Lung (tissue), 12 donors: ENCODE results near the gene GSC2. TPM values are rescaled to one million over a fixed set of nuclear protein-coding genes. Genes with fewer than 3 reads are reported as not detected.

ENCODE experiments used
- ATAC-seq: fragments of 200-7000 bp; cut with Tn5 transposase; one replicate; pipeline ENCODE4 v1.9.1; 2020; ENCODE audit warnings: moderate number of reproducible peaks; ENCODE audit not compliant: insufficient read depth, low FRiP score
- DNase-seq, 3 donors: peaks; one replicate each; pipeline ENCODE4 v3.0.0-alpha.2; 2013 to 2017
- H3K27ac ChIP-seq, 2 donors: one replicate each; pipeline ENCODE4 v1.5.1; 2013; ENCODE audit warnings: mild to moderate bottlenecking in 2 of 2, moderate library complexity in 2 of 2, control low read depth in 1 of 2, inconsistent platforms in 1 of 2, low read depth in 1 of 2, low read length in 1 of 2
- H3K27me3 ChIP-seq, 3 donors: one replicate each; pipeline ENCODE4 v1.5.1; 2013; ENCODE audit warnings: low read length in 2 of 3; ENCODE audit not compliant: control insufficient read depth in 3 of 3, insufficient read depth in 3 of 3
- H3K36me3 ChIP-seq, 4 donors: one replicate each; pipeline ENCODE4 v1.5.1; 2013; ENCODE audit warnings: low read length in 4 of 4, mild to moderate bottlenecking in 1 of 4, moderate library complexity in 1 of 4; ENCODE audit not compliant: control insufficient read depth in 4 of 4, insufficient read depth in 4 of 4
- H3K4me1 ChIP-seq, 5 donors: one replicate each; pipeline ENCODE4 v1.5.1; 2013; ENCODE audit warnings: low read length in 5 of 5, mild to moderate bottlenecking in 2 of 5, moderate library complexity in 1 of 5; ENCODE audit not compliant: control insufficient read depth in 5 of 5, insufficient read depth in 5 of 5
- H3K4me3 ChIP-seq: one replicate; pipeline ENCODE4 v1.5.1; 2013; ENCODE audit warnings: mild to moderate bottlenecking, control low read depth, moderate library complexity
- H3K9ac ChIP-seq, 2 donors: one replicate each; pipeline ENCODE4 v1.5.1; 2013; ENCODE audit warnings: low read length in 2 of 2, control low read depth in 1 of 2; ENCODE audit not compliant: insufficient read depth in 1 of 2
- H3K9me3 ChIP-seq, 4 donors: one replicate each; pipeline ENCODE4 v1.5.1; 2013; ENCODE audit warnings: low read length in 3 of 4, mild to moderate bottlenecking in 1 of 4, moderate library complexity in 1 of 4; ENCODE audit not compliant: control insufficient read depth in 4 of 4, insufficient read depth in 3 of 4
- WGBS, 2 donors: extraction: QIAGEN DNeasy Blood & Tissue Kit; methylation state at CpG; one replicate each; pipeline ENCODE4 v1.1.7; 2013; 5-methylcytosine and 5-hydroxymethylcytosine counted together
- polyA plus RNA-seq, 2 donors: library from polyadenylated mRNA; stranded (reverse); fragments of 200-250 nt; gene quantifications; one replicate each; pipeline ENCODE4 v1.2.1, GENCODE V29; 2013
- total RNA-seq, 2 donors: library from RNA; depleted of rRNA in 1 of 2; stranded (reverse); fragments of >200 nt in 1 of 2; gene quantifications; one replicate each; pipeline ENCODE4 v1.2.1, GENCODE V29; 2014 to 2021
- TF ChIP-seq, protein P1 (sequence below): IDR thresholded peaks from 2 replicates; pipeline ENCODE4 v1.5.1; 2012; ENCODE audit warnings: mild to moderate bottlenecking; ENCODE audit errors: control extremely low read depth, extremely low read depth
- donor health status: control.
- donor health status: control.
- donor health status: Bipolar disorder and iron deficiency.
- donor health status: healthy.
- donor health status: DM: yes; HTN: yes; CAD: no.

The GSC2 gene
- total and polyA plus RNA-seq, 4 donors, result not detected

DNA sequence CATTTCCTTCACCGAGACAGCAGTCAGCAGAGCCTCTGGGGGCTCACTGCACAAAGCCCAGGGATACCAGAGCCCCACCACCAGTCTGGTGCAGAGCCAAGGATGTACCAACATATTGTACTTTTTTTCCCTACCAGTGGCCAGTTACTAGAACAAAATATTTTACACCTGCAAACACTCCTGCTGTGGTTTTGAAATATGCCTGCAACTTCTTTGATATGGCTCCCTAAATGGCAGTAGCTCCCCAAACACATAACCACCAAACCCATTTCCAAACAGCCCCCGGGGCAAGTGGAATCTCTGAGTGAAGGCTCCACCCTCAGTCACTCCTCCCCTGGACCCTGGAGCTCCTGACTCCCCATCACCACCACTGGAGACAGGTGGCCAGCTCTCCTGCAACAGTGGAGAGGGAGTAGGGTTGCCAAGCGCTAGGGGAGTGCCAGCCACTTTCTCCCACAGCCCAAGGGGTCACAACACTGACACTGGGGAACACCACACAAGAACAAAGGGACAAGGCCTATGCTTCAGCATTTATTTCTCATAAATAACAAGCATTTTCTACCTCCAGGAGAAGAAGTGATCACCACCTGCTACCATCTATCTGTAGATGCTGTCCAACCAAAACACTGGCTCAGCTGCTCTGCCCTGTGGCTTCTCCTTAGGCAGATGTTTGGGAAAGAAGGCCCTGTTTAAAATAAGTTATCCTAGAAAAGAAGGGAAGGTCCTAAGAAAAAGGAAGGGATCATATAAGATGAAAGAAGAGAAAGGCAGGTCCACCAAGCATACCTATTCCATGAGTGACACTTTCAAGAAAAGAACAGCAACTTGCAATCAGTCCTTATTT is 43.0 kb downstream of the GSC2 start:
- Histone ChIP-seq H3K4me1 (peaks cover 13 to 53% (median 21%) of the 10 kb centered on the region in 5 donors), H3K9ac (no peak overlapping the region), H3K9me3 (no peaks in the 10 kb centered on the region), H3K27me3 (no peaks in the 10 kb centered on the region), H3K36me3 (peaks cover 0 to 2% (median 0%) of the 10 kb centered on the region in 4 donors), H3K4me3 (no peak overlapping the region), H3K27ac (peak overlapping the region in 1 of 2 donors; percentile 37)
- TF ChIP-seq, protein P1, sequence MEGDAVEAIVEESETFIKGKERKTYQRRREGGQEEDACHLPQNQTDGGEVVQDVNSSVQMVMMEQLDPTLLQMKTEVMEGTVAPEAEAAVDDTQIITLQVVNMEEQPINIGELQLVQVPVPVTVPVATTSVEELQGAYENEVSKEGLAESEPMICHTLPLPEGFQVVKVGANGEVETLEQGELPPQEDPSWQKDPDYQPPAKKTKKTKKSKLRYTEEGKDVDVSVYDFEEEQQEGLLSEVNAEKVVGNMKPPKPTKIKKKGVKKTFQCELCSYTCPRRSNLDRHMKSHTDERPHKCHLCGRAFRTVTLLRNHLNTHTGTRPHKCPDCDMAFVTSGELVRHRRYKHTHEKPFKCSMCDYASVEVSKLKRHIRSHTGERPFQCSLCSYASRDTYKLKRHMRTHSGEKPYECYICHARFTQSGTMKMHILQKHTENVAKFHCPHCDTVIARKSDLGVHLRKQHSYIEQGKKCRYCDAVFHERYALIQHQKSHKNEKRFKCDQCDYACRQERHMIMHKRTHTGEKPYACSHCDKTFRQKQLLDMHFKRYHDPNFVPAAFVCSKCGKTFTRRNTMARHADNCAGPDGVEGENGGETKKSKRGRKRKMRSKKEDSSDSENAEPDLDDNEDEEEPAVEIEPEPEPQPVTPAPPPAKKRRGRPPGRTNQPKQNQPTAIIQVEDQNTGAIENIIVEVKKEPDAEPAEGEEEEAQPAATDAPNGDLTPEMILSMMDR, result no peak
- ATAC-seq, result no peak
- WGBS, 2 donors, result 70 to 72% methylated on average over 3 of the region's 3 CpGs
- no peak for DNase-seq

DNA sequence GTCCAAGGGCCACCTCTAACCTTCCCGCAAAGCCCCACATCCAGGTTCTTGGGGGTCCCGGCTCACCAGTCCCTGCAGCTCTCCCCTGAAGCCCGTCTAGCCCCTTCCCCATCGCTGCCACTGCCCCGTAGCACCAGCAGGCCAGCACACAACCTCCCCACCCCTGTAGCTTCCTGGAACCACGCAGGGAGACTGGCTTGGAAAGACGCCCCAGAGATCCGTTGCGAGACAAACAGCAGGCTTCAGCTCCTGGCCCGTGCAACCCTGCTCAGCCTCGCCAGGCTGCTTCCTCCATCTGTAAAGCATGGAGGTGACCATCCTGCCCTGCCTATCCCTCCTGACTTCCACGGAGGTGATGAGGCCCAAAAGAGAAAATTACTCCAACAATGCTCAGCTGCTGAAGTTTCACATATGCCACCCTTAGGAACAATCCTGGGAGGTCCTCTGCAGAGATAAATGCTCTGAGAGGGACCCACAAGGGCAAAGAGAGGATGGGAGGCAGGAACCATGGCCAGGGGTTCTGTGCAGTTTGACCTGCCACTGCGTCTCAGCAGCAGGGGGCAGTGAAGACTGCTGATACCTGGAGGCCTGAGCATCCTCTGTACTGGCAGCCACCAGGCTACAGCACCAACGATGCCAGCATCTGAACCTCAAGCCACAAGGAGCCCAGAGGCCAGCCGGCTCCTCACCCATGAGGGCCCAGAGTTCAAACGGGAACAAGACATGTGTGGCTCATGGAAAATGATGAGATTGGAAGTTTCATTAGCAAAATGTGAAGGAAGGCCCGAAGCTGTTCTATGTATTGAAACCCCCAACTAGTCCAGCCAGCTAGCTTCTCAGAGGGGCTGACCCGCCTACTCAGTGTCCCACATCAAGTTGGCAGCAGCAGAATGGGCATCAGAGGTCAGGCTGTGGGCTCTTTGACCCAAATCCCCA is 44.0 kb downstream of the GSC2 start:
- WGBS, 2 donors, result 68 to 73% methylated on average over 18 of the region's 18 CpGs
- TF ChIP-seq, protein P1, result no peak
- no peak for ATAC-seq
- Histone ChIP-seq H3K27me3 (no peaks in the 10 kb centered on the region), H3K9ac (no peak overlapping the region), H3K9me3 (no peaks in the 10 kb centered on the region), H3K27ac (no peak overlapping the region), H3K4me3 (no peak overlapping the region), H3K4me1 (peaks cover 13 to 53% (median 21%) of the 10 kb centered on the region in 5 donors), H3K36me3 (no peaks in the 10 kb centered on the region)
- DNase-seq, result no peak

DNA sequence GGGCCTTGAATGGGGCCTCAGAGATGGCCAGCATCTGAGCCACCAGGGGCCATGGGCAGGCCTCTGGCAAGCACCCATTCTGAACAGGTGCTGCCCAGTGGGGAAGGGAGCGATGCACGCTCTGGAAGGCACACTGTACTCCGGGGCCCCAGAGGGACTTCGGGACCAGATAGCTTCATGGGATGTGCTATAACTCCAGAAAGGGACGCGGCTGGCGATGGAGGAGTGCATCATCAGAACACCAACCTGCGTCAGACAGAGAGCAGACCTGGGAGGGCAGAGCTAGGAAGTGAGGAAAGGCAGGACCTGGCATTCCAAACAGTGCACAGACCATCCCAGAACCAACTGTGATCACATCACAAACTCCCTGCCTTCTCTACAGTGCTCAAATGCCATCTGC is 44.6 kb downstream of the GSC2 start:
- no peak for ATAC-seq
- Histone ChIP-seq H3K27me3 (no peaks in the 10 kb centered on the region), H3K4me1 (peaks cover 12 to 53% (median 21%) of the 10 kb centered on the region in 5 donors), H3K4me3 (no peak overlapping the region), H3K9me3 (no peaks in the 10 kb centered on the region), H3K9ac (no peak overlapping the region), H3K27ac (no peak overlapping the region), H3K36me3 (no peaks in the 10 kb centered on the region)
- 95 to 98% methylated on average over 8 of the region's 8 CpGs for WGBS, 2 donors
- no peak for DNase-seq
- TF ChIP-seq, protein P1, result no peak
